ENCODE results near the gene RPS6KB2. TPM values are rescaled to one million over a fixed set of nuclear protein-coding genes. Genes with fewer than 3 reads are reported as not detected.

RPS6KB2 gene
- polyA plus RNA-seq, 1 donor (not counting 4 experiments of a cell fraction or from before 2014, with no cell fraction given) = 61.4 TPM

GRCh38 chr11:67417425-67417824 lies 10.9 kb upstream of the RPS6KB2 start:
- Histone ChIP-seq H3K27ac (ENCODE audit: control insufficient read depth, insufficient read depth, low read length) (no peak overlapping the region), H3K79me2 (ENCODE audit: control insufficient read depth, insufficient read depth, low read length) (no peaks in the 10 kb centered on the region), H3K4me3 (ENCODE audit: control insufficient read depth in 2 of 3, extremely low read depth in 1 of 3, insufficient read depth in 2 of 3, low read depth in 1 of 3, low read length in 3 of 3) (no peak overlapping the region), H3K4me1 (ENCODE audit: control insufficient read depth, extremely low read depth, insufficient read depth, low read length) (peaks cover 12% of the 10 kb centered on the region), H3K4me2 (ENCODE audit: control insufficient read depth, extremely low read depth, insufficient read depth, low read depth, low read length) (no peak overlapping the region), H3K9ac (ENCODE audit: control insufficient read depth, extremely low read depth, insufficient read depth, low read length) (no peak overlapping the region), H3K27me3 (ENCODE audit: control insufficient read depth, extremely low read depth, insufficient read depth, low read length) (peaks cover 18% of the 10 kb centered on the region), H2AFZ (ENCODE audit: control insufficient read depth, low read length) (no peak overlapping the region), H3K9me3 (ENCODE audit: control insufficient read depth, low read depth, low read length) (no peaks in the 10 kb centered on the region), H4K20me1 (ENCODE audit: control insufficient read depth, extremely low read depth, insufficient read depth, low read length) (no peaks in the 10 kb centered on the region), H3K36me3 (ENCODE audit: control insufficient read depth in 2 of 2, extremely low read depth in 1 of 2, insufficient read depth in 2 of 2, low read length in 2 of 2) (no peaks in the 10 kb centered on the region), H3K9me1 (ENCODE audit: control insufficient read depth, extremely low read depth, insufficient read depth, low read length) (no peaks in the 10 kb centered on the region)
- dilution Hi-C loops (cut with MboI; ENCODE audit: extremely low pct_ligation_motif_present, low sequenced_read_pairs) = no loop called here
- FAIRE-seq (no peak), DNase-seq (ENCODE audit: low read depth, low spot score) (no peak)
- TF ChIP-seq EZH2 (IDR thresholded peaks at IDR 0.05; ENCODE audit: low read length) (no peak), CTCF (optimal IDR thresholded peaks at IDR 0.05 in 1 of 3, IDR thresholded peaks at IDR 0.05 in 1 of 3, conservative IDR thresholded peaks at IDR 0.05 in 1 of 3; ENCODE audit: extremely low read depth in 1 of 3, insufficient read depth in 2 of 3, low read length in 3 of 3) (no peak)

- Histone ChIP-seq H3K36me3 (ENCODE audit: control insufficient read depth in 2 of 2, extremely low read depth in 1 of 2, insufficient read depth in 2 of 2, low read length in 2 of 2) (no peaks in the 10 kb centered on the region), H2AFZ (ENCODE audit: control insufficient read depth, low read length) (no peak overlapping the region), H3K79me2 (ENCODE audit: control insufficient read depth, insufficient read depth, low read length) (no peaks in the 10 kb centered on the region), H3K9me1 (ENCODE audit: control insufficient read depth, extremely low read depth, insufficient read depth, low read length) (no peaks in the 10 kb centered on the region), H3K4me2 (ENCODE audit: control insufficient read depth, extremely low read depth, insufficient read depth, low read depth, low read length) (no peak overlapping the region), H3K27me3 (ENCODE audit: control insufficient read depth, extremely low read depth, insufficient read depth, low read length) (peaks cover 12% of the 10 kb centered on the region), H3K27ac (ENCODE audit: control insufficient read depth, insufficient read depth, low read length) (no peak overlapping the region), H3K9ac (ENCODE audit: control insufficient read depth, extremely low read depth, insufficient read depth, low read length) (no peak overlapping the region), H4K20me1 (ENCODE audit: control insufficient read depth, extremely low read depth, insufficient read depth, low read length) (no peaks in the 10 kb centered on the region), H3K4me1 (ENCODE audit: control insufficient read depth, extremely low read depth, insufficient read depth, low read length) (peaks cover 22% of the 10 kb centered on the region), H3K9me3 (ENCODE audit: control insufficient read depth, low read depth, low read length) (no peaks in the 10 kb centered on the region), H3K4me3 (ENCODE audit: control insufficient read depth in 2 of 3, extremely low read depth in 1 of 3, insufficient read depth in 2 of 3, low read depth in 1 of 3, low read length in 3 of 3) (no peak overlapping the region)
- no peak for FAIRE-seq
- dilution Hi-C loops (cut with MboI; ENCODE audit: extremely low pct_ligation_motif_present, low sequenced_read_pairs) = no loop called here
- DNase-seq (ENCODE audit: low read depth, low spot score) = no peak
- TF ChIP-seq EZH2 (IDR thresholded peaks at IDR 0.05; ENCODE audit: low read length) = no peak
- no peak for TF ChIP-seq CTCF (optimal IDR thresholded peaks at IDR 0.05 in 1 of 3, IDR thresholded peaks at IDR 0.05 in 1 of 3, conservative IDR thresholded peaks at IDR 0.05 in 1 of 3; ENCODE audit: extremely low read depth in 1 of 3, insufficient read depth in 2 of 3, low read length in 3 of 3)
These were observed 9.6 kb upstream of the RPS6KB2 start for GRCh38 chr11:67418476-67419281.

Measured in keratinocyte (primary cell).